Nephron (organoid): ENCODE results near the gene MOV10L1.
"Not testable (repeated sequence)": the region's sequence is repeated elsewhere in the genome, so short reads cannot be mapped to it uniquely, and the experiment has no call there.

Experiments used
- H3K27ac Mint-ChIP-seq, 3 experiments: 2 replicates each; pipeline ENCODE4 v1.8.0; 2020; ENCODE audit warnings: mixed read lengths in 3 of 3, mild to moderate bottlenecking in 2 of 3, moderate library complexity in 1 of 3
- H3K27me3 Mint-ChIP-seq: 2 replicates; pipeline ENCODE4 v1.8.0; 2021; ENCODE audit warnings: low read depth, mild to moderate bottlenecking, moderate library complexity, mixed read lengths
- H3K36me3 Mint-ChIP-seq: 2 replicates; pipeline ENCODE4 v1.8.0; 2020; ENCODE audit warnings: low read depth, mixed read lengths
- H3K4me1 Mint-ChIP-seq: 2 replicates; pipeline ENCODE4 v1.8.0; 2020; ENCODE audit warnings: mixed read lengths
- H3K4me3 Mint-ChIP-seq, 3 experiments: 2 replicates each; pipeline ENCODE4 v1.8.0; 2020; ENCODE audit warnings: mild to moderate bottlenecking in 3 of 3, mixed read lengths in 3 of 3, moderate library complexity in 2 of 3
- H3K9me3 Mint-ChIP-seq: 2 replicates; pipeline ENCODE4 v1.8.0; 2020; ENCODE audit warnings: mixed read lengths
- CTCF ChIP-seq, 3 experiments: fragments of 200-600 bp; sonication (generic); IDR thresholded peaks; one replicate each; pipeline ENCODE4 v1.5.0; 2021; ENCODE audit warnings: antibody characterized with exemption in 3 of 3; ENCODE audit not compliant: unreplicated experiment in 3 of 3

The MOV10L1 gene

GRCh38 chr22:50200461-50201190 is 110.8 kb downstream of the MOV10L1 start, which contains the start of gene SELENOO:
Gene SELENOO (plus strand): TSS chr22:50201011. CDS start chr22:50201037, 26 bp downstream.
- peak within 1 kb of the TSS; percentile 93 to 94 (median 93) for H3K4me3 Mint-ChIP-seq
- TF ChIP-seq CTCF (IDR thresholded peaks at IDR 0.05; ENCODE audit: unreplicated experiment in 3 of 3): no peak
- H3K36me3 Mint-ChIP-seq: peaks cover 24% of the 10 kb centered on the region
- peaks cover 7% of the 10 kb centered on the region for H3K27me3 Mint-ChIP-seq
- H3K4me1 Mint-ChIP-seq: peaks cover 16% of the 10 kb centered on the region
- no peaks in the 10 kb centered on the region for H3K9me3 Mint-ChIP-seq
- H3K27ac Mint-ChIP-seq: peak within 1 kb of the TSS; percentile 40 to 87 (median 86)

GRCh38 chr22:50201191-50202129 is 111.7 kb downstream of the MOV10L1 start:
- Mint-ChIP-seq H3K27me3 (peaks cover 7% of the 10 kb centered on the region), H3K4me1 (peaks cover 18% of the 10 kb centered on the region), H3K36me3 (peaks cover 26% of the 10 kb centered on the region), H3K4me3 (peak overlapping the region; percentile 93 to 94 (median 93)), H3K27ac (peak overlapping the region; percentile 40 to 87 (median 86)), H3K9me3 (no peaks in the 10 kb centered on the region)
- TF ChIP-seq CTCF (IDR thresholded peaks at IDR 0.05; ENCODE audit: unreplicated experiment in 3 of 3): no peak

GRCh38 chr22:50202130-50202666 is 112.4 kb downstream of the MOV10L1 start:
- peaks cover 7% of the 10 kb centered on the region for H3K27me3 Mint-ChIP-seq

GRCh38 chr22:50203288-50203687 is 113.5 kb downstream of the MOV10L1 start:
- H3K4me1 Mint-ChIP-seq: peaks cover 22% of the 10 kb centered on the region
- no peak for TF ChIP-seq CTCF (IDR thresholded peaks at IDR 0.05; ENCODE audit: unreplicated experiment in 3 of 3)
- H3K27ac Mint-ChIP-seq: no peak overlapping the region

More at GRCh38 chr22:50202130-50202666, 112.4 kb downstream of the MOV10L1 start:
- no peaks in the 10 kb centered on the region for H3K9me3 Mint-ChIP-seq
- H3K27ac Mint-ChIP-seq: peak overlapping the region; percentile 40 to 87 (median 86)
- peaks cover 20% of the 10 kb centered on the region for H3K4me1 Mint-ChIP-seq
- peak overlapping the region; percentile 93 to 94 (median 93) for H3K4me3 Mint-ChIP-seq
- TF ChIP-seq CTCF (IDR thresholded peaks at IDR 0.05; ENCODE audit: unreplicated experiment in 3 of 3): no peak
- H3K36me3 Mint-ChIP-seq: peaks cover 27% of the 10 kb centered on the region

GRCh38 chr22:50204571-50204970 is 114.8 kb downstream of the MOV10L1 start:
- H3K36me3 Mint-ChIP-seq: peaks cover 30% of the 10 kb centered on the region
- H3K27me3 Mint-ChIP-seq: peaks cover 7% of the 10 kb centered on the region
- no peaks in the 10 kb centered on the region for H3K9me3 Mint-ChIP-seq
- H3K4me1 Mint-ChIP-seq: peaks cover 25% of the 10 kb centered on the region
- no peak overlapping the region for H3K4me3 Mint-ChIP-seq
- H3K27ac Mint-ChIP-seq: no peak overlapping the region
- TF ChIP-seq CTCF (IDR thresholded peaks at IDR 0.05; ENCODE audit: unreplicated experiment in 3 of 3): no peak

More at GRCh38 chr22:50203288-50203687, 113.5 kb downstream of the MOV10L1 start:
- Mint-ChIP-seq H3K9me3 (no peaks in the 10 kb centered on the region), H3K4me3 (peak overlapping the region in 2 of 3 experiments; percentile 30 to 43), H3K27me3 (peaks cover 7% of the 10 kb centered on the region), H3K36me3 (peaks cover 27% of the 10 kb centered on the region)

GRCh38 chr22:50204998-50205397 is 115.2 kb downstream of the MOV10L1 start:
- H3K36me3 Mint-ChIP-seq: peaks cover 35% of the 10 kb centered on the region
- H3K27me3 Mint-ChIP-seq, H3K9me3 Mint-ChIP-seq, H3K27ac Mint-ChIP-seq: not testable (repeated sequence)
- H3K4me3 Mint-ChIP-seq: peak overlapping the region in 2 of 3 experiments; percentile 37 to 57
- H3K4me1 Mint-ChIP-seq: peaks cover 29% of the 10 kb centered on the region
